HEK293 (cell line): ENCODE results near the gene CAMSAP3.

Experiments
- CTCF ChIA-PET: fragments of 350-600 bp; formaldehyde crosslinking; extraction: SDS; loops from one replicate; lab custom pipeline; 2021; ENCODE audit warnings: antibody characterized with exemption; lab: Yijun Ruan, JAX
- POLR2A ChIA-PET: fragments of 300-600 bp; formaldehyde crosslinking; extraction: SDS; loops from one replicate; lab custom pipeline; 2020; ENCODE audit warnings: antibody characterized with exemption, inconsistent platforms; lab: Yijun Ruan, JAX
- H3K27ac ChIP-seq: fragments of 200-500 bp; sonication (Bioruptor generic); 2 replicates; pipeline ENCODE4 v1.5.1; 2014; ENCODE audit warnings: low read depth, low read length, control low read depth, inconsistent platforms; ENCODE audit errors: extremely low read depth
- H3K36me3 ChIP-seq, 2 experiments: fragments of 200-500 bp in 1 of 2; sonication (Bioruptor generic) in 1 of 2; 1 replicate in 1 of 2; 2 replicates in 1 of 2; pipeline ENCODE4 v1.5.1; 2014 to 2017; ENCODE audit warnings: inconsistent platforms in 2 of 2, low read length in 2 of 2; ENCODE audit not compliant: control insufficient read depth in 2 of 2, insufficient read depth in 1 of 2
- H3K4me1 ChIP-seq: fragments of 200-500 bp; sonication (Bioruptor generic); 2 replicates; pipeline ENCODE4 v1.5.1; 2014; ENCODE audit warnings: mild to moderate bottlenecking, low read length, inconsistent platforms; ENCODE audit not compliant: control insufficient read depth, insufficient read depth
- H3K4me3 ChIP-seq: 2 replicates; pipeline ENCODE4 v1.5.1; 2011; ENCODE audit warnings: low read depth, mild to moderate bottlenecking, control low read depth, low read length, moderate library complexity
- H3K9me3 ChIP-seq: fragments of 200-500 bp; sonication (Bioruptor generic); 2 replicates; pipeline ENCODE4 v1.5.1; 2014; ENCODE audit warnings: low read depth, low read length, inconsistent platforms; ENCODE audit not compliant: control insufficient read depth, insufficient read depth
- MYNN ChIP-seq: fragments of 450-650 bp; formaldehyde crosslinking; IDR thresholded peaks from 2 replicates; pipeline ENCODE4 v1.5.1; 2016; ENCODE audit warnings: missing biosample characterization, missing genetic modification characterization, borderline replicate concordance
- ZBTB17 ChIP-seq: fragments of 450-650 bp; formaldehyde crosslinking; IDR thresholded peaks from 2 replicates; pipeline ENCODE4 v1.5.1; 2016; ENCODE audit warnings: missing biosample characterization, missing genetic modification characterization
- ZBTB20 ChIP-seq: fragments of 450-650 bp; formaldehyde crosslinking; IDR thresholded peaks from 2 replicates; pipeline ENCODE4 v1.5.1; 2016; ENCODE audit warnings: missing biosample characterization, missing genetic modification characterization
- ZBTB8A ChIP-seq: fragments of 450-650 bp; formaldehyde crosslinking; IDR thresholded peaks from 2 replicates; pipeline ENCODE4 v1.5.1; 2016; ENCODE audit warnings: missing biosample characterization, missing genetic modification characterization
- ZFP41 ChIP-seq: fragments of 450-650 bp; formaldehyde crosslinking; IDR thresholded peaks from 2 replicates; pipeline ENCODE4 v1.5.1; 2016; ENCODE audit warnings: missing biosample characterization, missing genetic modification characterization, borderline replicate concordance
- ZNF121 ChIP-seq: fragments of 450-650 bp; formaldehyde crosslinking; IDR thresholded peaks from 2 replicates; pipeline ENCODE4 v1.5.1; 2016; ENCODE audit warnings: missing biosample characterization, missing genetic modification characterization
- ZNF23 ChIP-seq: fragments of 450-650 bp; formaldehyde crosslinking; IDR thresholded peaks from 2 replicates; pipeline ENCODE4 v1.5.1; 2016; ENCODE audit warnings: missing biosample characterization, missing genetic modification characterization, borderline replicate concordance
- ZNF292 ChIP-seq: fragments of 450-650 bp; formaldehyde crosslinking; IDR thresholded peaks from 2 replicates; pipeline ENCODE4 v1.5.1; 2016; ENCODE audit warnings: low read depth, missing biosample characterization, missing genetic modification characterization, borderline replicate concordance
- ZNF426 ChIP-seq: fragments of 450-650 bp; formaldehyde crosslinking; IDR thresholded peaks from 2 replicates; pipeline ENCODE4 v1.5.1; 2017; ENCODE audit warnings: missing biosample characterization, missing genetic modification characterization, mild to moderate bottlenecking, inconsistent platforms, moderate library complexity
- ZNF549 ChIP-seq: fragments of 450-650 bp; IDR thresholded peaks from 2 replicates; pipeline ENCODE4 v1.5.1; 2018; ENCODE audit warnings: missing biosample characterization, missing genetic modification characterization, mild to moderate bottlenecking, inconsistent platforms, moderate library complexity
- ZNF624 ChIP-seq: fragments of 450-650 bp; formaldehyde crosslinking; IDR thresholded peaks from 2 replicates; pipeline ENCODE4 v1.5.1; 2017; ENCODE audit warnings: missing biosample characterization, missing genetic modification characterization
- TF ChIP-seq, protein P1 (sequence below): fragments of 450-650 bp; formaldehyde crosslinking; IDR thresholded peaks from 2 replicates; pipeline ENCODE4 v1.5.1; 2016; ENCODE audit warnings: missing biosample characterization, missing genetic modification characterization
- TF ChIP-seq, protein P2 (sequence below): fragments of 450-650 bp; formaldehyde crosslinking; IDR thresholded peaks from 2 replicates; pipeline ENCODE4 v1.5.1; 2016; ENCODE audit warnings: missing biosample characterization, missing genetic modification characterization, low read depth
- TF ChIP-seq, protein P3 (sequence below): fragments of 450-650 bp; formaldehyde crosslinking; IDR thresholded peaks from 2 replicates; pipeline ENCODE4 v1.5.1; 2016; ENCODE audit warnings: missing biosample characterization, missing genetic modification characterization

The CAMSAP3 gene

GRCh38 chr19:7559102-7559501 lies 36.6 kb upstream of the CAMSAP3 start:
- H3K4me3 ChIP-seq, result no peak overlapping the region
- ChIA-PET POLR2A (no interaction called here), CTCF (interaction anchor here (0.6 to 2.1 kb wide), 4 partner anchors 9 to 247 kb away, joined by 3 to 7 read pairs (median 5); no protein-coding TSS in a partner anchor)

DNA sequence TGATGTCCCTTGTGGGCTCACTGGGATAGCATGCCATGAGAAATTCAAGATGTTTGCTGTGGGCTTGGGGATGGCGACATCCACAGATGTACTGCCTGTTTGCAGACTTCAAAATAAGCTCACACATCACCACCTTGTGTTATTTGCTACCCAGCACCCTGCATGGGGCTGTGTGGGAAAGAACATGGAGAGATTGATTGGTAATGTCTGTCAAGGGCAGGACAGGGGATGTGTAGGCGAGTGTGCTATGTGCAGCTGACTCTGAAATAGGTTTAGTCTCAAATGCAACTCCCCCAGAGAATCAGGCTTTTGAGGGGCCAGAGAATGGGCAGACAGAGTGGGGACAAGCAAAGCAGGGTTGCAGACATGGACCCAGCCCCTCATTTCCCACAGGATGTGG lies 35.4 kb upstream of the CAMSAP3 start:
- Histone ChIP-seq H3K36me3 (peaks cover 0 to 23% of the 10 kb centered on the region in 2 experiments; a peak in 2 of 3 replicates), H3K9me3 (no peaks in the 10 kb centered on the region), H3K4me3 (no peak overlapping the region), H3K27ac (no peak overlapping the region), H3K4me1 (no peaks in the 10 kb centered on the region)
- ChIA-PET CTCF (interaction anchor here (0.6 to 2.1 kb wide), 2 partner anchors 8 to 1839 kb away, joined by 6 read pairs; no protein-coding TSS in a partner anchor), POLR2A (interaction anchor here (0.5 kb wide), 1 partner anchor 100 kb away, joined by 3 read pairs; no protein-coding TSS in a partner anchor)
- TF ChIP-seq ZNF549 (tag by site-specific recombination) (no peak), ZNF121 (tag by site-specific recombination) (no peak), ZNF23 (tag by site-specific recombination) (peak; percentile 94), ZBTB17 (tag by site-specific recombination) (peak; percentile 49; the same call in 1 of the 2 replicates)
- TF ChIP-seq, protein P1, sequence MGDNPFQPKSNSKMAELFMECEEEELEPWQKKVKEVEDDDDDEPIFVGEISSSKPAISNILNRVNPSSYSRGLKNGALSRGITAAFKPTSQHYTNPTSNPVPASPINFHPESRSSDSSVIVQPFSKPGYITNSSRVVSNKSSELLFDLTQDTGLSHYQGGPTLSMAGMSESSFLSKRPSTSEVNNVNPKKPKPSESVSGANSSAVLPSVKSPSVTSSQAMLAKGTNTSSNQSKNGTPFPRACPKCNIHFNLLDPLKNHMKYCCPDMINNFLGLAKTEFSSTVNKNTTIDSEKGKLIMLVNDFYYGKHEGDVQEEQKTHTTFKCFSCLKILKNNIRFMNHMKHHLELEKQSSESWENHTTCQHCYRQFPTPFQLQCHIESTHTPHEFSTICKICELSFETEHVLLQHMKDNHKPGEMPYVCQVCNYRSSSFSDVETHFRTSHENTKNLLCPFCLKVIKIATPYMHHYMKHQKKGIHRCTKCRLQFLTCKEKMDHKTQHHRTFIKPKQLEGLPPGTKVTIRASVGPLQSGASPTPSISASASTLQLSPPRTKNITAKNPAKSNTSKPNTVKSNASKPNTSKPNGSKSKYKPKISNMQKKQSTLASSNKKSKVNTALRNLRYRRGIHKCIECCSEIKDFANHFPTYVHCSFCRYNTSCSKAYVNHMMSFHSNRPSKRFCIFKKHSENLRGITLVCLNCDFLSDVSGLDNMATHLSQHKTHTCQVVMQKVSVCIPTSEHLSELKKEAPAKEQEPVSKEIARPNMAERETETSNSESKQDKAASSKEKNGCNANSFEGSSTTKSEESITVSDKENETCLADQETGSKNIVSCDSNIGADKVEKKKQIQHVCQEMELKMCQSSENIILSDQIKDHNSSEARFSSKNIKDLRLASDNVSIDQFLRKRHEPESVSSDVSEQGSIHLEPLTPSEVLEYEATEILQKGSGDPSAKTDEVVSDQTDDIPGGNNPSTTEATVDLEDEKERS (tag by site-specific recombination), result peak; percentile 85

More at GRCh38 chr19:7559102-7559501, 36.6 kb upstream of the CAMSAP3 start:
- Histone ChIP-seq H3K27ac (no peak overlapping the region), H3K9me3 (no peaks in the 10 kb centered on the region), H3K4me1 (no peaks in the 10 kb centered on the region), H3K36me3 (peaks cover 0 to 31% of the 10 kb centered on the region in 2 experiments; a peak in 2 of 3 replicates)
- TF ChIP-seq ZFP41, result no peak
- peak; percentile 67 for TF ChIP-seq ZBTB17 (tag by site-specific recombination)
- TF ChIP-seq ZNF23 (tag by site-specific recombination), result peak; percentile 83; the same call in 1 of the 2 replicates
- no peak for TF ChIP-seq ZNF624

DNA sequence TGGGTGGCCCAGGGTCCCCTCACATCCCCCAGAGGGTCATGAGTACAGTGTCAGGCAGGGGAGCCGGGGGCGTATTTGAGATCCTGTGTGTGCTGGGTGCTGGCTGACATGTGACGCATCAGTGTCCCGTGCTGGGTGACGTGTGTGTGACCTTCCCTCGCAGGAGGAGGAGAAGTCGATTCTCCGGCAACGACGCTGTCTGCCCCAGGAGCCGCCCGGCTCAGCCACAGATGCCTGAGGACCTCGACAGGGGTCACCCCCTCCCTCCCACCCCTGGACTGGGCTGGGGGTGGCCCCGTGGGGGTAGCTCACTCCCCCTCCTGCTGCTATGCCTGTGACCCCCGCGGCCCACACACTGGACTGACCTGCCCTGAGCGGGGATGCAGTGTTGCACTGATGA lies 34.3 kb upstream of the CAMSAP3 start:
- H3K27ac ChIP-seq, result no peak overlapping the region
- TF ChIP-seq, protein P2, sequence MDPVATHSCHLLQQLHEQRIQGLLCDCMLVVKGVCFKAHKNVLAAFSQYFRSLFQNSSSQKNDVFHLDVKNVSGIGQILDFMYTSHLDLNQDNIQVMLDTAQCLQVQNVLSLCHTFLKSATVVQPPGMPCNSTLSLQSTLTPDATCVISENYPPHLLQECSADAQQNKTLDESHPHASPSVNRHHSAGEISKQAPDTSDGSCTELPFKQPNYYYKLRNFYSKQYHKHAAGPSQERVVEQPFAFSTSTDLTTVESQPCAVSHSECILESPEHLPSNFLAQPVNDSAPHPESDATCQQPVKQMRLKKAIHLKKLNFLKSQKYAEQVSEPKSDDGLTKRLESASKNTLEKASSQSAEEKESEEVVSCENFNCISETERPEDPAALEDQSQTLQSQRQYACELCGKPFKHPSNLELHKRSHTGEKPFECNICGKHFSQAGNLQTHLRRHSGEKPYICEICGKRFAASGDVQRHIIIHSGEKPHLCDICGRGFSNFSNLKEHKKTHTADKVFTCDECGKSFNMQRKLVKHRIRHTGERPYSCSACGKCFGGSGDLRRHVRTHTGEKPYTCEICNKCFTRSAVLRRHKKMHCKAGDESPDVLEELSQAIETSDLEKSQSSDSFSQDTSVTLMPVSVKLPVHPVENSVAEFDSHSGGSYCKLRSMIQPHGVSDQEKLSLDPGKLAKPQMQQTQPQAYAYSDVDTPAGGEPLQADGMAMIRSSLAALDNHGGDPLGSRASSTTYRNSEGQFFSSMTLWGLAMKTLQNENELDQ, result no peak
- TF ChIP-seq ZBTB20 (tag by site-specific recombination), result no peak
- H3K36me3 ChIP-seq, result peaks cover 0 to 23% of the 10 kb centered on the region in 2 experiments; a peak in 2 of 3 replicates
- POLR2A ChIA-PET, result no interaction called here
- H3K4me1 ChIP-seq, result no peaks in the 10 kb centered on the region
- no peak overlapping the region for H3K4me3 ChIP-seq
- no peaks in the 10 kb centered on the region for H3K9me3 ChIP-seq
- CTCF ChIA-PET, result no interaction called here

- ChIA-PET CTCF (interaction anchor here (0.6 kb wide), 1 partner anchor 229 kb away, joined by 3 read pairs; no protein-coding TSS in a partner anchor), POLR2A (interaction anchor here (0.7 kb wide), 1 partner anchor 381 kb away, joined by 3 read pairs; the partner anchor contains the start of gene TIMM44)
- TF ChIP-seq ZBTB8A, result no peak
- TF ChIP-seq, protein P3, sequence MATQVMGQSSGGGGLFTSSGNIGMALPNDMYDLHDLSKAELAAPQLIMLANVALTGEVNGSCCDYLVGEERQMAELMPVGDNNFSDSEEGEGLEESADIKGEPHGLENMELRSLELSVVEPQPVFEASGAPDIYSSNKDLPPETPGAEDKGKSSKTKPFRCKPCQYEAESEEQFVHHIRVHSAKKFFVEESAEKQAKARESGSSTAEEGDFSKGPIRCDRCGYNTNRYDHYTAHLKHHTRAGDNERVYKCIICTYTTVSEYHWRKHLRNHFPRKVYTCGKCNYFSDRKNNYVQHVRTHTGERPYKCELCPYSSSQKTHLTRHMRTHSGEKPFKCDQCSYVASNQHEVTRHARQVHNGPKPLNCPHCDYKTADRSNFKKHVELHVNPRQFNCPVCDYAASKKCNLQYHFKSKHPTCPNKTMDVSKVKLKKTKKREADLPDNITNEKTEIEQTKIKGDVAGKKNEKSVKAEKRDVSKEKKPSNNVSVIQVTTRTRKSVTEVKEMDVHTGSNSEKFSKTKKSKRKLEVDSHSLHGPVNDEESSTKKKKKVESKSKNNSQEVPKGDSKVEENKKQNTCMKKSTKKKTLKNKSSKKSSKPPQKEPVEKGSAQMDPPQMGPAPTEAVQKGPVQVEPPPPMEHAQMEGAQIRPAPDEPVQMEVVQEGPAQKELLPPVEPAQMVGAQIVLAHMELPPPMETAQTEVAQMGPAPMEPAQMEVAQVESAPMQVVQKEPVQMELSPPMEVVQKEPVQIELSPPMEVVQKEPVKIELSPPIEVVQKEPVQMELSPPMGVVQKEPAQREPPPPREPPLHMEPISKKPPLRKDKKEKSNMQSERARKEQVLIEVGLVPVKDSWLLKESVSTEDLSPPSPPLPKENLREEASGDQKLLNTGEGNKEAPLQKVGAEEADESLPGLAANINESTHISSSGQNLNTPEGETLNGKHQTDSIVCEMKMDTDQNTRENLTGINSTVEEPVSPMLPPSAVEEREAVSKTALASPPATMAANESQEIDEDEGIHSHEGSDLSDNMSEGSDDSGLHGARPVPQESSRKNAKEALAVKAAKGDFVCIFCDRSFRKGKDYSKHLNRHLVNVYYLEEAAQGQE, result peak; percentile 100
- no peak for TF ChIP-seq ZNF292 (tag by site-specific recombination)
- TF ChIP-seq ZNF426 (tag by site-specific recombination), result no peak
- TF ChIP-seq MYNN (tag by site-specific recombination), result no peak
- Histone ChIP-seq H3K27ac (no peak overlapping the region), H3K9me3 (no peaks in the 10 kb centered on the region), H3K36me3 (peaks cover 0 to 12% of the 10 kb centered on the region in 2 experiments; a peak in 2 of 3 replicates), H3K4me1 (no peaks in the 10 kb centered on the region), H3K4me3 (no peak overlapping the region)
Observed at GRCh38 chr19:7562646-7563393, 32.8 kb upstream of the CAMSAP3 start.
